Activated gamma-delta T cell (primary cell): ENCODE results near the gene TMTC1.

Experiments
- DNase-seq: peaks from one replicate; lab custom pipeline; 2025; lab: John Stamatoyannopoulos, UW

Gene TMTC1

GRCh38 chr12:29780084-29780483, 3.7 kb downstream of the TMTC1 start:
- no peak for DNase-seq

DNA sequence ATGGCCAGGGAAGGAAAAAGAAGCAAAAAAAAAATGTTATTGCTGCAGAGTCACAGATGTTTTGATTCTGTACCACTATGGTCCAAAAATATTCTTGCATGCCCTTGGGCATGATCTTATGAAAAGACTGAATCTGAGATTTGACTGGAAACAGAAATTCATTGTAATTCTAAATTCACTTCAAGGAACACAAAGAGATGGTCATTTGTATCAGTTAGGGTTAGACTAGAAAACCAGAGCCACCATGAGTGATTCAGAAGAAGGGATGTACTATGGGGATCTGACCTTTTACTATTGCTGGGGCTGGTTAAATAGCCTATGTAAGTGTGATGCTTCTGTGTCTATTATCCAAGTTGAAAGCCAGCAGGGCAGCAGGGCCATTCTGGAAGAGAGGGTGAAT, 5.2 kb downstream of the TMTC1 start:
- no peak for DNase-seq

DNA sequence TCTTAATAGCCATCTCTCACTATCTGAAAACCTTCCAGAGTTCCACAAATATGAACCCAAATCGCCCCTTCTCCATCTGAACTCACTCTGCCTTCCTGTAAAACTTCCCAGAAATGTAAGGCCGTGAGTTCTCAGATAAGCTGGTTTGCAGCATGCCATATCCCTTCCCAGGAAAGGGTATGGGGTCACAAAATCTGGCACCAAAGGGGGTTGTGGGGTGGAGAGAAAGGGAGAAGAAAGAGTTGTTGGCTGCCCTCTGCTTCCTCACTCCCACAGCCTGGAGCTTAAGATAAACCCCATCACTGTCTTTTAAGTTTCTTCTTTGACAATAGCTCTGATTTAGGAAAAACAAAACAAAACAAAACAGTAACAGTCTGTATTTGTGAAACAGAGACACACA, 10.7 kb downstream of the TMTC1 start:
- no peak for DNase-seq

DNA sequence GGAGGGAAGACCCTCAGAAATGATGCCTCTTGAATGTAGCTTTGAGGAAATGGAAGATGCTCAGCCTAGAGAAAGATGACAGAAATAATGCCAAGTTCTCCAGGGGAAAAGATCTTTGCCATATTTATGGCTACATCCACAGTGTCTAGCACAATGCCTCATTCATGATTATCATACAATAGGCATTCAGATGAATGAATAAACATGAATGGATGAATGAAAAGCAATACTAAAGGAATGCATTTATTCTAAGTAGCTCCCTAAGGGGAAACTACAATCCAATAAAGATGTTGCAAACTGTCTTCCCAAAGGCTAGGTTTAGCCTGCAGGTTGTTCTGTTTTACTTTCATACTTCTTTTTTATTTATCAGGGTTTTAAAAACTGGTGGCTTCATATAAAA, 12.0 kb downstream of the TMTC1 start:
- DNase-seq: no peak

- DNase-seq: no peak
Measured at GRCh38 chr12:29771165-29771564, 12.6 kb downstream of the TMTC1 start.

GRCh38 chr12:29769162-29769858, 14.4 kb downstream of the TMTC1 start:
- DNase-seq: no peak

- no peak for DNase-seq
Measured at GRCh38 chr12:29768372-29768771, 15.4 kb downstream of the TMTC1 start.

DNA sequence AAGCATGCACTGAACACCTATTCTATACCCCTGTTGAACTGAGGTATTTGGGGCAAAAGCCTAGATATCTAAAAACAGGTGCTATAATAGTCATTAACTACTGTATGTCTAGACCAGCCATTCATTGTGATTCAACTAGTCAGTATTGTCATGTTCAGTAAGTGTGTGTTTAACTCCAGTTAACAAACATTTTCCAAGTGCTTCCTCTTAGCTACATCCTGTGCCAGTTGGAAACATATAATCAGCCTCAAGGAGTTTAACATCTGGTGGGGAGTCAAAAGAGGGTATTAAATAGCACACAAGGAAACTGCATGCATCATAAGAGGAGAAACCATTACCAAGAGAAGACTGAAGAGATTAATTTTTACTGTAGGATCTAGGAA, 20.4 kb downstream of the TMTC1 start:
- no peak for DNase-seq

DNA sequence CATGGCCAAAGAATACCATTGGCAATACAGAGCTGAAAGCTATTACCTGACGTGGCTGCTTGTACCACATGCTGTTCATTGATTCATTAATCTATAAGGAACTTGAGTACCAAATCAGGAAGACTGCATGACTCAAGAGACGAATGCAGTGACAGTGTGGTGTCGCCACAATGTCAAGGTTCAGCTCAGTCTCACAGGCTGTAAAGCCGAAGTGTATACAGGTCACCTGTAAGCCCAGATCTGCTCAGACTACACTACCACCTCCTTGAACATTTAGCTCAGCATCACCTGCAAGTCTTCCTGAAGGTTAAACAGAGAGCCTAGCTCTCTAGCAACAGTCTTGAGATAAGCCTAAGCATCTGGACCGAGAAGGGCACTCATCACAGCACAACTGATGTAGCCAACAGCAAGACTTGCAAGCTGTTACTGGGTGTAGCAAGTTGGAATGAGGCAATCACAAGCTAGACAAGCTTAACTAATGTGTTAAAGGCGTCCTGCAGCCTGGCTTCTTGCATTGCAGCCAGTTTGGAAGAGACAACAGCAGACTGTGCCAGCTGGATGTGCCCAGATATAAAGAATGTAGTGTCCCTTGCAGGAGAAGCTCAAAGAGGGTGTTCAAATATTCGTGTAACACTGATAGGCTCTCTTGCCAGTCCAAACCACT, 21.0 kb downstream of the TMTC1 start:
- no peak for DNase-seq

DNA sequence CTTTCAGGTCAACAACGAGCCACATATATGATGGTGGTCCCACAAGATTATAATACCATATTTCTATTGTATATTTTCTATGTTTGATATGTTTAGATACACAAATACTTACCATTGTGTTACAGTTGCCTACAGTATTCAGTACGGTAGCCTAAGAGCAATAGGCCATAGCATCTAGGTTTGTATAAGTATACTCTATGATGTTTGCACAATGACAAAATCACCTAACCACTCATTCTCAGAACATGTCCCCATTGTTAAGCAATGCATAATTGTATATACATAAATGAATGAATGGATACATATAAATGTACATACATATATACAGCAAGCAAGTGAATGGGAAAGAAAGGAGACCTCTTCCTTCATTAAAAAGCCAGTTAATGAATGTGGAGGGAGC, 23.8 kb downstream of the TMTC1 start:
- no peak for DNase-seq

GRCh38 chr12:29756741-29757390, 26.9 kb downstream of the TMTC1 start:
- no peak for DNase-seq

GRCh38 chr12:29754235-29755189, 29.2 kb downstream of the TMTC1 start:
- DNase-seq: no peak

DNA sequence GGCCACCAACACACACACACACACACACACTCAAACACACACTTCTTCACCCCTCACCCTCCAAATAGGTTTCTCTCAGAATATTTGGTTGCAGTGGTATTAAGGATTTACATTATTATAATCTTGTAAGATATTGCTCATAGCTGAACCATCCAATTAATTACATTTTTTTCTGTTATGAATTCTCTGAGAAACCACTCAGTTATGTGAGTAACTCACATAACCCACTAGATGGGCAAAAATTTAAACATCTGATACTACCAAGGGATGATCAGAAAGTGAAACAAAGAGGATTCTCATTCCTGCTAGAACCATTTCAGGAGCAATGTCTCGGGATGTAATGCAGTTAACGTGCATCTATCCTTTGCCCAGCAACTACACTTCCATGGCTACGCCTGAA, 31.6 kb downstream of the TMTC1 start:
- DNase-seq: no peak

- no peak for DNase-seq
Measured at GRCh38 chr12:29751676-29752075, 32.1 kb downstream of the TMTC1 start.

DNA sequence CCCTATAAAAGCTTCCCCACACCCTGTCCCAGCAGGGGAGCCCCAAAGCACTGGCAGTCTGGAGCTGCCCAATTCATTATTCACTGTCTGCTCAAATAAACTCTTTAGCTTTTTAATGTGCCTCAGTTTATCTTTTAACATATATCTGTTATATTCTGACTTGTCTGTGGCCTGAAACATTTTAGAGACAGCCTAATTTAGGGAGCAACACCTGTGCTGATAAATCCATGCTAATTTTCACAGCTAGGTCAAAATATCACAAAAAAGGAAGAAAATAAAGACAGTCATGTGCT, 32.9 kb downstream of the TMTC1 start:
- no peak for DNase-seq

GRCh38 chr12:29750131-29750927, 33.4 kb downstream of the TMTC1 start:
- DNase-seq: no peak

GRCh38 chr12:29744365-29744764, 39.4 kb downstream of the TMTC1 start:
- DNase-seq: no peak

- DNase-seq: no peak
Measured at GRCh38 chr12:29743801-29744200, 39.9 kb downstream of the TMTC1 start.

DNA sequence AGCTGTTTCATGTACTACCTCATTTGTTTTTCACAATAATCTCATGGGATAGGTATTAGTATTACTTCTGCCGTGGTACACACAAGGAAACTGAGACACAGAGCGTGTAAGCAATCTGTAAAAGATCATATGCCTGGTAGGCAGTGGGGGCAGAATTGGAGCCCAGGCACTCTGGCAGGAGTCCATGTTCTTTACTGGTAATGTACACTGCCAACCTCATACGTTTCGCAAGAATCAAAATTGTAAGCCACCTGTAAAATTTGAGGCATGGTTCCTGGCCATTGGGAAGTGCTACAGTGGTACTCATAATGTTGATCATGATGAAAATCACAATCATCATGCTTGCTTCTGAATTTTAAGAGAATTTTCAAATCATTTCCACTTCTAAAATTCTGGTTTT, 40.7 kb downstream of the TMTC1 start:
- DNase-seq: no peak

DNA sequence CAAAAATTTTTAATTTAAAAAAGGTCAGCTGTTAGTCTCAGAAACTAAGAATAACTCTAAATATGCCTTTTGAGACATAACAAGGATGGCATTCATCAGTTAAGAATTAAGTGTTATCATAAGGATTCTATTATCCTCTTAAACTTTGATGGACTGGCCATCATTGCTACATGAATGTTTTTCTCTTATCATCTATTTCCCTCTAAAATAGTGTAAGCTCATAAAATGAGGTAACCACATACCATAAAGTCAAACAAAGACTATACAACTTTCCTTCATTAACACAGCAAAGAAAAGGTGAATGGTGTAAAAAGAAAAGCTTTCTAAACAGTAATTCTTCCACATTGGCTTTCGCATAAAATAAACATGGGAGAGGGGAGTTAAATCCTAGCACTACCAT, 41.1 kb downstream of the TMTC1 start:
- DNase-seq: no peak

- DNase-seq: no peak
Measured at GRCh38 chr12:29741342-29742241, 42.1 kb downstream of the TMTC1 start.
